ENCODE results near the gene GIT2. TPM values are rescaled to one million over a fixed set of nuclear protein-coding genes. Genes with fewer than 3 reads are reported as not detected.

The GIT2 gene
- total and polyA plus RNA-seq, 2 of the 13 experiments (the other 11 are each of a cell fraction or from before 2014, with no cell fraction given), result 18.4 to 19.8 TPM

GRCh38 chr12:109899783-109900751, 96.1 kb downstream of the GIT2 start, which contains the start of gene TCHP (continued):
- TF ChIP-seq STAT6 (CRISPR knock-in tag; IDR thresholded peaks at IDR 0.05; ENCODE audit: borderline replicate concordance) (no peak; the same call in 1 of the 2 replicates), ARNTL (CRISPR knock-in tag; IDR thresholded peaks at IDR 0.05) (peak; percentile 46; the same call in 1 of the 2 replicates), FOXA1 (IDR thresholded peaks at IDR 0.05) (no peak), FOXA1 (CRISPR knock-in tag; IDR thresholded peaks at IDR 0.05) (peak; percentile 66; the same call in 1 of the 2 replicates), NFIB (CRISPR knock-in tag; IDR thresholded peaks at IDR 0.05; ENCODE audit: borderline replicate concordance) (no peak), SNAI1 (CRISPR knock-in tag; IDR thresholded peaks at IDR 0.05; ENCODE audit: borderline replicate concordance) (peak; percentile 87; the same call in 1 of the 2 replicates), ETV5 (CRISPR knock-in tag; IDR thresholded peaks at IDR 0.05; ENCODE audit: borderline replicate concordance) (peak; percentile 62), FOXA3 (CRISPR knock-in tag; IDR thresholded peaks at IDR 0.05) (peak; percentile 63), ZNF367 (CRISPR knock-in tag; IDR thresholded peaks at IDR 0.05; ENCODE audit: borderline replicate concordance) (no peak), ZNF142 (CRISPR knock-in tag; IDR thresholded peaks at IDR 0.05) (peak; percentile 85; the same call in 1 of the 2 replicates), ZZZ3 (CRISPR knock-in tag; IDR thresholded peaks at IDR 0.05; ENCODE audit: borderline replicate concordance) (peak; percentile 70; the same call in 1 of the 2 replicates), RFXANK (CRISPR knock-in tag; IDR thresholded peaks at IDR 0.05) (peak; percentile 33; the same call in 1 of the 2 replicates), ZNF382 (CRISPR knock-in tag; IDR thresholded peaks at IDR 0.05; ENCODE audit: borderline replicate concordance) (no peak), GATAD2A (CRISPR knock-in tag; IDR thresholded peaks at IDR 0.05) (peak; percentile 53), KMT2B (CRISPR knock-in tag; IDR thresholded peaks at IDR 0.05) (peak; percentile 97), ELK4 (CRISPR knock-in tag; IDR thresholded peaks at IDR 0.05; ENCODE audit: borderline replicate concordance) (peak; percentile 56; the same call in 1 of the 2 replicates), ZNF512 (CRISPR knock-in tag; IDR thresholded peaks at IDR 0.05) (no peak)

Measured in HepG2 (cell line).